LoVo (cell line): ENCODE measurements around the gene PRPS2.
A peak's percentile ranks its signal among the peaks of the same experiment; 100 is the strongest.

Source experiments
- DNase-seq: peaks from one replicate; pipeline ENCODE4 v3.0.0-alpha.2; 2016; ENCODE audit warnings: low spot score

The PRPS2 gene

DNA sequence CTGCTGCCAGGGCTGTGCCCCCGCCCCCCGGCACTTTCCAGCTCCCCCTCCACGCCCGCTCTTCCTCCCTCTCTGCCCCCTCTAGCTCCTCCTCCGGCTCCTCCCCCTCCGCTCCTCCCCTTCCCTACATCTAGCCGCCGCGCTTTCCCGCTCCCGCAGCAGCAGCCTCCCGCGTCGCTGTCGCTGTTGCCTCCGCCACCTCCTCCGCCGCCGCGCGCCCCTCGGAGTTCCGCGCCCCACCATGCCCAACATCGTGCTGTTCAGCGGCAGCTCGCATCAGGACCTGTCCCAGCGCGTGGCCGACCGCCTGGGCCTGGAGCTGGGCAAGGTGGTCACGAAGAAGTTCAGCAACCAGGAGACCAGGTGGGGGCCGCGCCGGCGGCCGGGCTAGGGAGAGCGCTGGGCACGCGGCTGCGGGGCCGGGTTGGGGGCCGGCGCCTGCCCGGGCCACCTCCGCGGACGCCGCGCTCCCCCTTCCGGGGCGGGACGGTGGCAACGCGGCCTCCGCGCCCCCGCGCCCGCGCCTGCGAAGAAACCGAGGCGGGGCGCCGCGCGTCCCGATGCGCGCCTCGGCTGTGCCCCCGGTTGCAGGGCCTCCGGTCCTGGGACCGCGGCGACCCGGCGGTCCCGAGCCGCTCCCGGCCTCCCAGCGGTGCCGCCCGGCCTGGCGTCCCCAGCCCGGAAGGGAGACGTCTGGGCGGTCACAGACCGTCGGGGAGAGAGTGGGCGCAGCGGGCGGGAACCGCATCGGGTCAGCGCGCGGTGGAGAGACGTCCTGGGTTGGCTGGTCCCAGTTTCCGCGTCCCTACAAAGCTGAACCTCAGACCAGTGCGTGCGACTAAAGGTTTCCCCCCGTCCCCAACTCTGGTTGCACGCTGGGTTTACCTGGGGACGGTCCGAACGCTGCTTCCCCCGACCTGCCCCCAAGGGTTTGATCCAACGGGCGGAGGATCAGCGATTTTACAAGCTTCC lies at the start of gene PRPS2:
TSS of gene PRPS2 (plus strand) at position 156 of the 972 bp plus-strand sequence. CDS start at position 242, 86 bp downstream.
- DNase-seq: peak; percentile 49

DNA sequence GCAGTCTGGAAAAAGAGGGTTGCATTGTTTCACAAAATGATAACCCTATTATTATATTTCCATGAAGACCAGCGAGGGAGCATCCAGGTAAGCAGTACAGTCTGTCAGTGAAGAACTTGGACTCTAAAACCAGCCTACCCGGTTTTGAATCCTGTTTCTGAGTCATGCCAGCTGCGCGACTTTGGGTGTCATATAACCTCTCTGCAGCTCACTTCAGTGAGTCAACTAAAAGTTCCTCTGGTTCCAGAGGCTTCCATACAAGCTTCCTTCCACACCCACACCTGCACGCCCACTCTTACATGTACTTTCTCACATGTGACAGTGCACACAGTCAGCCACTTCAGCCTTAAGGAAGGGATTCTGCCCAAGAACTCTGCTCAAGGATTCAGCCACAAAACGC lies 49.8 kb upstream of the PRPS2 start:
- DNase-seq: peak; percentile 1

- no peak for DNase-seq
These were observed 43.8 kb upstream of the PRPS2 start for GRCh38 chrX:12747433-12747832.

GRCh38 chrX:12751887-12752286 lies 39.3 kb upstream of the PRPS2 start:
- no peak for DNase-seq

DNA sequence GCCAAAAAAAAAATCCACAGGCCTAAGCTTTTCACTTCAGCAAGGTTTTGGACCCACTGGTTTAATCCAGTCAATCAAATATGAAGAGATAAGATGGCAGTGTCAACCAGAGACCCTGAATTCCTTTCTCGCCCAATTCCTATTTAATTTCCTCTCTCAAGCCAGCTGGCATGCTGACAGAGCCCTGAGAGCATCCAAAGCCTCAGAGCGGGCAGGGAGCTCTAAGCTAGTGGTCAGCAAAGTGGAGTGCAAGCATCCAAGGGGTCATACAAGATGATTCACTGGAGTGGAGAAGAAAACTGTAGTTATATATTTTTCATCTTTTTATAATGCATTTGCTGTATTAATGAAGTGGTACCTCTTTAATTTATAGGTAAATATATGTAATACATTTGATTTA lies 37.8 kb upstream of the PRPS2 start:
- no peak for DNase-seq

DNA sequence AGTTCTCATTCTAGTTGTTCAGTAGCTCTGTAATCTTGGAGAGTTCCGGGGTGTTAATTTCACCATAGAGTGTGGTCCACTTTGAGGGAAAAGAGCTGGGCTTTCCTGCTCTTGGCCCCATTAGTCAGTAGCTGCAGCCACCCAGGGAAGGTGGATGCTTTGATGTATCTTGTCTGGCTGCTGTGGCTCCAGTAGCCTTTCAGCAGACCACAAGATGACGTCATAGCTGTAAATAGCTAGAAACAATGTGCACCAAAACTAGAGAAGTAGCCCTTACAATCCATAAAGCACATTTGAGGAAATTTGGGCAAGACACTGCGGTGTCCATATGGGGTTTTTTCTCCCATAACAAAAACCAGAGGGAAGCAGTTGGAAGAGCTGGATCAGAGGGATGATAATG lies 32.9 kb upstream of the PRPS2 start:
- no peak for DNase-seq

DNA sequence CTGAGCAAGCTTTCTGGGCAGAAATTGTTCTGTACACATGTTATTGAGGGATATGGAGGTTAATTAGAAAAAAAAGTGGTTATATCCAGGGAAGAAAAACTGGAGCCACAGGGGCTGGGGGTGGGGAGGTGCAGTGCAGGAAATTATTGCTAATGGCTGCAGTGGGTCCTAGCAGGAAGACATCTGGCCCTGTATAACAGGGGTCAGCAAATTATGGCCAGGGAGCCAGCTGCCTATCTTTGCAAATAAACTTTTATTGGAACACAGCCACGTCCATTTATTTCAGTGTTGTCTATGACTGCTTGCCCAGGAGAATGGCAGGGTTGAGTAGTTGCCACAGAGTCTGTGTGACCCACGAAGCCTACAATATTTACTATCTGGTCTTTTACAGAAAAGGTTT lies 23.4 kb upstream of the PRPS2 start:
- no peak for DNase-seq

DNA sequence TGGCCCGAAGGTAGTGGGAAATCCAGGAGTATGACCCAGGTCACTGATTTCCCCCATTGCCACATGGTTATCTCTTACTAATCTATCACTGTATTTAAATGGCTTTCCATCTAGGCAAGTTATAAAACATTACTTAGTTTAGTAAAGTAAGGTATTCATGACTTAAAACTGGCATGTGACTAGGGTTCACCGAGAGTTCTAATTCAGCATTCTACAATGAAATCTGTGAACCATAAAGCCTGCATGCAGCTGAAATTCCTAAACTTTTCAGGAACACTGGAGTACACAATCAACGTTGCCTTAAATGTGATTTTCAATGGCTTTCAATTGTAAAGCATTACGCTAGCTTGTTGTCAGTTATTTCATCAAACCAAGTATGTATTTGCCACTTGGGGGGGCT lies 22.7 kb upstream of the PRPS2 start:
- no peak for DNase-seq

DNA sequence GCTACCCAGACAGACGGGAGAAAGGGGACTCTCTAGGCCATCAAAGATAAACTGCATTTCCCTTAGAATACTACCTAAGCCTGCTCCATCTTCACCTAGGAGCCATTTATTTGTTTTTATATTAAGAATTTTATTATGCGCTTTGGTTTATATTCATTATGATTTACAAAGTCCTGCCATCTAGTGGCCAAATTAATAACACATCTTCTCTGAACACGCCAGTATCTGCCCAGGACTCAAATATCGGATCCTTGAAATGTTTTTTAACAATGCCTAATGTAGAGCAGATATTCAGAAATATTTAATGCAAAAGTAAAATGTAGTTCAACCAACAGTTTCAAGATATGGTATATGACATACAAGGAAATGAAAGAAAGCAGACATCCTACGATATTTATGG lies 20.8 kb upstream of the PRPS2 start:
- DNase-seq: peak; percentile 16

- no peak for DNase-seq
These were observed 19.7 kb upstream of the PRPS2 start for GRCh38 chrX:12771445-12772069.

GRCh38 chrX:12777670-12778069 lies 13.5 kb upstream of the PRPS2 start:
- no peak for DNase-seq

DNA sequence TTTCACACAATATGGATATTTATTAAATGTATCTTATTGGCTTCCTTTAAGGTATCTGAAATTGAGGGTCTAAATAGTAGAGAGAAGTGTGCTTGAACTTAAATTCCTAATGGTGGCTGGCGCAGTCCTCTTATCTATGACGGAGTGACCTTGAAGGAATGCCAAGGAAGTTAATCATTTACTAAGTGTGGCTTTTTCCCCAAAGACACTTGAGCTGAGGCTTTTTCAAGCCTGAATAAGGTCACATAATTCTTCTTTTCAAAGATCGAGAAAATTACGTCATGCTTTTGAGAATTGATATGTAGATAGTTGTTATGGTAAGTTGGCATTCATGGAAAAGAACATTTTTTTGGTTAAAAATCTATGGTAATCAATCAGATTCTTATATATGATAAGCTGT lies 11.7 kb upstream of the PRPS2 start:
- DNase-seq: peak; percentile 51

- DNase-seq: no peak
These were observed 2.6 kb upstream of the PRPS2 start for GRCh38 chrX:12788645-12789044.

- DNase-seq: no peak
These were observed 1.2 kb upstream of the PRPS2 start for GRCh38 chrX:12789976-12790375.

DNA sequence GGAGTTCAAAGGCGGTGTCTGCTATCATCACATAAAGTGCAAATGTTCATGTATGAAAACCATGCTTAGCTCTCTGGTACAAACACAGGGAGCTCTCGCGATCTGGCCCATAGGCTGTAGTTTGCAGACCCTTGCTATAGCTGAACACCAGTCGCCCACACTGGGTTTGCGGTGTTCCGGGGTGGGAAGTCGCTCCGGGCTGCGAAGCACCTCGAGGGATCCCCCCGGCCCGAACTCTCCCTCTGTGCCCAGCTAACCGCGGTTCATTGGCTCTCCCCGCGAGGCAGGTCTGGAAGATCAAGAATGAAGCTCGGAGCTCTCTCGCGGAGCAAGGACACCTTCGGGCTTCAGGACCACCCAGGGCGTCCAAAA lies 341 bp upstream of the PRPS2 start:
- DNase-seq: peak; percentile 11

DNA sequence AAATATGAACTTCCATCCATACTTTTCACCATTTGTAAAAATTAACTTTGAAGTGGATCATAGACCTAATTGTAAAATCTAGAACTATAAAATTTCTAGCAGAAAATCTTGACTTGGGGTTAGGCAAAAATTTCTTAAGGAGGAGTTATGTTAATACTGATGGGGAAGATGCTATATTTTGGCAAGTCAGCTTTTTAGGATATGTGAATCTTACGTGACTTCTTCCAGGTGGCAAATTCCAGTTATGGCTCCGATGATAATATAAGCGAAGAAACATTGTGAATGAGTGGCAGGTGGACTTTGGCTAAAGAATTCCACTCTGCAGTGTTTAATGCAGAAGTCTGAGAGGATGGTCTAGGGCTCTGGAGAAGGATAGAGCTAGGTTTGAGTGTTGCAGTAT lies 1.5 kb downstream of the PRPS2 start:
- no peak for DNase-seq

DNA sequence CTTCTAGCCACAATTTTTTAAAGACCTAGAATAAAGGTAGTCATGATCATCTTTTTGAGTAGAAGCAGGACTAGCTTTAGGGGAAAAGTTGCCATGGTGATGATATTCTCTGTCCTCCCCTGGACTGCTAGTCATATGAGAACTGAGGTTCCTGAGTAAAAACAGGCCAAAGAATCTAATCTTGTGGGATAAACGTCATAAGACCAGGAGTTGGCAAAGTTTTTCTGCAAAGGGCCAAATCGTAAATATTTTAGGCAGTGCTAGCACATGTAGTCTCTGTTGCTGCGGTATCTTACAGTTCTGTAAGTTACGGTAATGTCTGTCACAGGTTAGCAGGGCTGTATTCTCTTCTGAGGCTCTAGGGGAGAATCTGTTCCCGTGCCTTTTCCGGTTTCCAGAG lies 3.4 kb downstream of the PRPS2 start:
- DNase-seq: no peak

GRCh38 chrX:12798601-12799000 lies 7.4 kb downstream of the PRPS2 start:
- no peak for DNase-seq

DNA sequence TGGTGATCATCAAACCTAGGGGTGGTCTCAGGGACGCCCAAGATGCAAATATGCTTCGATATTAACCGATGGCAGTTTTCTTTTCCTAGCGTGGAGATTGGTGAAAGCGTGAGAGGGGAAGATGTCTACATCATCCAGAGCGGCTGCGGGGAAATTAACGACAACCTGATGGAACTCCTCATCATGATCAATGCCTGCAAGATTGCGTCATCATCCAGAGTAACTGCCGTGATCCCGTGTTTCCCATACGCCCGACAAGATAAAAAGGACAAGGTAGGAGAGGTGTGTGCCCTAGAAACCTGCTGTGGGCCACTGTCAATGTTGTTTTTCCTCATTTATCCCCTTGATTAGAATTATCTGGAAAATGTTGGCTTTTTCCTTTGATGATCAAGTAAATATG lies 7.9 kb downstream of the PRPS2 start:
- DNase-seq: no peak

DNA sequence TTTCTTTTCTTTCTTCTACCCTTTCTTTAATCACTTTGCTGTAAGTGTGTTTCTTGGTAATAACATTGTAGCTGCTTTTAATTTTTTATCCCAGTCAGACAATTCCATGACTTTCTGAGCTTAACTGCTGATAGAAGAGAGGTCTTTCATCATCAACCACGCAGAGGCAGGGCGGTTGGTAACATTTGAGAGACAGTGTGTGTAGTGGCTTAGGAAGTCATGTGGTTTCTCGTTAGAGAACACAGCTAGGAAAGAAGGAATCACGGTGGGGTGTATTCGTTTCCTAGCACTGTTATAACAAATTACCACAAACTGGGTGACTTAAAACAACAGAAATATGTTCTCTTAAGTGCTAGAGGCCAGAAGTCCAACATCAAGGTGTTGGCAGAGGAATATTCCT lies 11.5 kb downstream of the PRPS2 start:
- DNase-seq: no peak

DNA sequence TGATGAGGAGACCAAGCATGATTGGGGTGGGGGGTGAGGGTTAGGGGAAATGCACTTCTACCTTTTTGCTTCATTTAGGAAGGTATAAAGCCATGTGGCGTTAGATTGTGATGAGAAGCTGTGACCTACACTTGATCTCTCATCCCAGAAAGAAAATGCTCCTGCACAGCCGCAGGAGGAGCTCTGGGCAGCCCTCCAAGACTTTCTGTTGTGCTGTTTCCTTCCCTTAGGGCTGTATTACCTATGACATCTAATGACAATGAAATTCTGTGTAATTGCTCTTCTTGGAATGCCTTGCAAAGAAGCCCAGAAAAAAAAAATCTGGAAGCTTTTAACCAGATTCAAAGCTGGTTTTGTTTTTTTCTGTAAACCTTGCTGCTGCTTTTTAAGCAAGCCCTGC lies 13.4 kb downstream of the PRPS2 start:
- no peak for DNase-seq

GRCh38 chrX:12805333-12805732 lies 14.1 kb downstream of the PRPS2 start:
- DNase-seq: no peak

- no peak for DNase-seq
These were observed 20.4 kb downstream of the PRPS2 start for GRCh38 chrX:12811658-12812057.

- no peak for DNase-seq
These were observed 23.2 kb downstream of the PRPS2 start for GRCh38 chrX:12814420-12814819.
